ENCODE measurements around the gene SLC12A8. TPM values are rescaled to one million over a fixed set of nuclear protein-coding genes. Genes with fewer than 3 reads are reported as not detected.

SLC12A8 gene
- total RNA-seq, 2 experiments from 2014 or later = 0.36 to 0.38 TPM

DNA sequence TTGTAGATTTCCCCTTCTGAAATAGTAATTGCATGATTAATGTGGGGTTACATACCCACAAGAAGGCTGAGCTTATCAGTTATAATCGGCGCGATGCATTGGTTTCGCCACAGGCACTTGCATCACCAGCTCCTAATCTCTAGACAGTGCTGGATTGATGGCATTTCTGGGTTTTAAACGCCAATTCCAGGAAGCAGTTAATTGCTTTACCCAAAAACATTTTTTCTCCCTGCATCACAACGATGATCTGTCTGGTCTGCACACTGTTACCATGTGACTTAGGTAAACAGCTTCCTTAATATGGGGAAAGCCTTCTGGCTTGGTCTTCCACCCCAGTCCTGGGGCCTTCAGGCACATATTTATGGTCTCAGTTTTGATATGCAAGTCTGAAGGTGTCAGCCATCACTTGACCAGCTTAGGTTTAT lies 86.7 kb downstream of the SLC12A8 start:
- H3K4me1 Mint-ChIP-seq (ENCODE audit: low read depth) = peaks cover 16% of the 10 kb centered on the region
- CTCF ChIA-PET = no interaction called here
- DNase-seq = peak in 1 of 14 experiments; percentile 41

GRCh38 chr3:125123451-125124305 lies 88.9 kb downstream of the SLC12A8 start:
- Histone ChIP-seq H3K27ac (ENCODE audit: low read depth in 1 of 2, low read length in 2 of 2) (no peak overlapping the region), H3K27me3 (ENCODE audit: control insufficient read depth in 1 of 2, insufficient read depth in 2 of 2, low read length in 2 of 2) (no peaks in the 10 kb centered on the region), H3K4me3 (ENCODE audit: low read length) (no peak overlapping the region), H3K36me3 (ENCODE audit: insufficient read depth, low read length) (no peaks in the 10 kb centered on the region), H3K9me3 (ENCODE audit: control insufficient read depth in 1 of 2, insufficient read depth in 1 of 2, low read length in 2 of 2) (no peaks in the 10 kb centered on the region), H3K4me1 (ENCODE audit: insufficient read depth, low read length) (peaks cover 32% of the 10 kb centered on the region)
- Mint-ChIP-seq H3K27ac (no peak overlapping the region), H3K27me3 (no peaks in the 10 kb centered on the region), H3K36me3 (ENCODE audit: low read depth) (no peaks in the 10 kb centered on the region), H3K4me3 (no peak overlapping the region), H3K4me1 (ENCODE audit: low read depth) (peaks cover 28% of the 10 kb centered on the region), H3K9me3 (no peaks in the 10 kb centered on the region)
- POLR2A ChIA-PET = no interaction called here
- intact Hi-C loops (cut with DNase I, micrococcal nuclease) = loop anchor here in 1 of 2 experiments (5.0 kb wide), 1 partner anchor 71 kb away; no protein-coding TSS in a partner anchor
- TF ChIP-seq, protein P1, sequence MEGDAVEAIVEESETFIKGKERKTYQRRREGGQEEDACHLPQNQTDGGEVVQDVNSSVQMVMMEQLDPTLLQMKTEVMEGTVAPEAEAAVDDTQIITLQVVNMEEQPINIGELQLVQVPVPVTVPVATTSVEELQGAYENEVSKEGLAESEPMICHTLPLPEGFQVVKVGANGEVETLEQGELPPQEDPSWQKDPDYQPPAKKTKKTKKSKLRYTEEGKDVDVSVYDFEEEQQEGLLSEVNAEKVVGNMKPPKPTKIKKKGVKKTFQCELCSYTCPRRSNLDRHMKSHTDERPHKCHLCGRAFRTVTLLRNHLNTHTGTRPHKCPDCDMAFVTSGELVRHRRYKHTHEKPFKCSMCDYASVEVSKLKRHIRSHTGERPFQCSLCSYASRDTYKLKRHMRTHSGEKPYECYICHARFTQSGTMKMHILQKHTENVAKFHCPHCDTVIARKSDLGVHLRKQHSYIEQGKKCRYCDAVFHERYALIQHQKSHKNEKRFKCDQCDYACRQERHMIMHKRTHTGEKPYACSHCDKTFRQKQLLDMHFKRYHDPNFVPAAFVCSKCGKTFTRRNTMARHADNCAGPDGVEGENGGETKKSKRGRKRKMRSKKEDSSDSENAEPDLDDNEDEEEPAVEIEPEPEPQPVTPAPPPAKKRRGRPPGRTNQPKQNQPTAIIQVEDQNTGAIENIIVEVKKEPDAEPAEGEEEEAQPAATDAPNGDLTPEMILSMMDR (IDR thresholded peaks at IDR 0.05) = no peak
- DNase-seq = peak in 1 of 14 experiments; percentile 21
- ATAC-seq (ENCODE audit: poor library complexity) = no peak
- CTCF ChIA-PET = no interaction called here

More for the DNA sequence above, 86.7 kb downstream of the SLC12A8 start:
- H3K27ac Mint-ChIP-seq = no peak overlapping the region
- no peak overlapping the region for H3K4me3 Mint-ChIP-seq
- POLR2A ChIA-PET = no interaction called here
- Histone ChIP-seq H3K36me3 (ENCODE audit: insufficient read depth, low read length) (no peaks in the 10 kb centered on the region), H3K9me3 (ENCODE audit: control insufficient read depth in 1 of 2, insufficient read depth in 1 of 2, low read length in 2 of 2) (no peaks in the 10 kb centered on the region), H3K4me3 (ENCODE audit: low read length) (no peak overlapping the region), H3K27me3 (ENCODE audit: control insufficient read depth in 1 of 2, insufficient read depth in 2 of 2, low read length in 2 of 2) (no peaks in the 10 kb centered on the region), H3K4me1 (ENCODE audit: insufficient read depth, low read length) (peaks cover 13% of the 10 kb centered on the region), H3K27ac (ENCODE audit: low read depth in 1 of 2, low read length in 2 of 2) (no peak overlapping the region)
- no peak for ATAC-seq (ENCODE audit: poor library complexity)
- no peaks in the 10 kb centered on the region for H3K27me3 Mint-ChIP-seq
- TF ChIP-seq, protein P1 (IDR thresholded peaks at IDR 0.05) = no peak
- intact Hi-C loops (cut with DNase I, micrococcal nuclease) = no loop called here
- no peaks in the 10 kb centered on the region for H3K9me3 Mint-ChIP-seq
- no peaks in the 10 kb centered on the region for H3K36me3 Mint-ChIP-seq (ENCODE audit: low read depth)

DNA sequence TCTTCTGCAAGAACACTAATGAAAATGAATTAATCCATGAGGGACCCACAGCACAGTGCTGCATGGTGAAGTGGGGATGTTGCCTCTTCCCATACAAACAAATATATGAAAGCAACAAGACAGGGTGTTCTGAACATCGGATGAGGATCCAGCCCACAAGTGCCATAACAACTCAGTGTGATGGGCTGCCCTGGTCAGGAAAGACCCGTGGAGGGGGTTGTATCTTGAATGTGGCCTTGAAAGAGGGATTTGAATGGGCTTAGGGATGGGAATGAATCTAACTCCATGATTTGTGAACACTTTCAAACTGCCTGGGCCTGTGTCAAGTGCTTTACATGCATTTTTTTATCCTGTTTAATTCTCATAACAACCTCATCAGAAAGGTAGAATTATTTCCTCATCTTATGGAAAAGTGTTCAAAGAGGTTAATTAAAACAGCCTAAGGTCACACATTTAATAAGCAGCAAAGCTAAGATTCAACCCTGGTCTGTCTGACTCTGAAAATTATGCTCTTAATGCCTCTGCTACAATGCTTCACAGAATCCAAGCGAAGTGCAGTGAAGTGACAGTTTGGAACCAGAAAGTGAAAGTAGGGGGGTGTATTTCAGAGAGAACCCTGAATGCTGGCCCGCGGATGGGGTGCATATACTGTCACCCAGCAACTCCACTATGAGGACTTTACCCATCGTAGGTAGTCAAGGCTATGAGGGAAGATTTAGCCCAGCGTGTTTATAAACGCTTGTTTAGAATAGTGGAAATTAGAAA lies 91.1 kb downstream of the SLC12A8 start:
- H3K4me1 ChIP-seq (ENCODE audit: insufficient read depth, low read length) = peaks cover 32% of the 10 kb centered on the region
- intact Hi-C loops (cut with DNase I, micrococcal nuclease) = loop anchor here in 1 of 2 experiments (5.0 kb wide), 1 partner anchor 69 kb away; no protein-coding TSS in a partner anchor
- Mint-ChIP-seq H3K27me3 (no peaks in the 10 kb centered on the region), H3K27ac (peak overlapping the region; percentile 25), H3K4me3 (peak overlapping the region; percentile 21), H3K4me1 (ENCODE audit: low read depth) (peaks cover 34% of the 10 kb centered on the region), H3K9me3 (no peaks in the 10 kb centered on the region), H3K36me3 (ENCODE audit: low read depth) (no peaks in the 10 kb centered on the region)
- CTCF ChIA-PET = no interaction called here
- no peaks in the 10 kb centered on the region for H3K36me3 ChIP-seq (ENCODE audit: insufficient read depth, low read length)
- H3K27ac ChIP-seq (ENCODE audit: low read depth in 1 of 2, low read length in 2 of 2) = no peak overlapping the region
- no peak overlapping the region for H3K4me3 ChIP-seq (ENCODE audit: low read length)
- DNase-seq (peak in 6 of 14 experiments; percentile 9 to 51 (median 37)), ATAC-seq (ENCODE audit: poor library complexity) (peak; percentile 77)
- TF ChIP-seq, protein P1 (IDR thresholded peaks at IDR 0.05) = no peak
- no peaks in the 10 kb centered on the region for H3K9me3 ChIP-seq (ENCODE audit: control insufficient read depth in 1 of 2, insufficient read depth in 1 of 2, low read length in 2 of 2)
- no peaks in the 10 kb centered on the region for H3K27me3 ChIP-seq (ENCODE audit: control insufficient read depth in 1 of 2, insufficient read depth in 2 of 2, low read length in 2 of 2)
- POLR2A ChIA-PET = interaction anchor here (1.4 kb wide), 1 partner anchor 70 kb away, joined by 3 read pairs; no protein-coding TSS in a partner anchor

All from CD4-positive, alpha-beta T cell (primary cell).